Measurements from ENCODE around the gene NUDT5.

The NUDT5 gene

GRCh38 chr10:12160664-12161063 lies 35.0 kb downstream of the NUDT5 start:
- no peak for DNase-seq

DNA sequence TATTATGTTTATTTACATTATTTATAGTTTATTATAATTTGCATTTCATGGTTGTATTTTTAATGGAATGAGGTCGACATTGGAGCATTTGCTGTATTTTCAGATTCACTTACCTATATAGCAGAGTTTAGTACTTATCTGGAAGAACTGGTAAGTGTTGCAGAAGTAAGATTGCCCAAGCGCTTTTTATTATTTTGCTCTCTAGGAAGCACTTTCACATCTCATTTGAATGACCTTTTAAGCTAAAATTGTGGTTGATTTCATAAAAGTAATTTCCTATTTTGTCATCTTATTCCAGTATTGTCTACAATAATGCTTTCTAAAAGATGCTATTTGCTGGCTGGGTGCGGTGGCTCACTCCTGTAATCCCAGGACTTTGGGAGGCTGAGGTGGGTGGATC lies 37.6 kb downstream of the NUDT5 start:
- DNase-seq = no peak

GRCh38 chr10:12156367-12157123 lies 39.1 kb downstream of the NUDT5 start:
- no peak for DNase-seq

- DNase-seq = no peak
Measured at GRCh38 chr10:12154516-12154915, 41.2 kb downstream of the NUDT5 start.

DNA sequence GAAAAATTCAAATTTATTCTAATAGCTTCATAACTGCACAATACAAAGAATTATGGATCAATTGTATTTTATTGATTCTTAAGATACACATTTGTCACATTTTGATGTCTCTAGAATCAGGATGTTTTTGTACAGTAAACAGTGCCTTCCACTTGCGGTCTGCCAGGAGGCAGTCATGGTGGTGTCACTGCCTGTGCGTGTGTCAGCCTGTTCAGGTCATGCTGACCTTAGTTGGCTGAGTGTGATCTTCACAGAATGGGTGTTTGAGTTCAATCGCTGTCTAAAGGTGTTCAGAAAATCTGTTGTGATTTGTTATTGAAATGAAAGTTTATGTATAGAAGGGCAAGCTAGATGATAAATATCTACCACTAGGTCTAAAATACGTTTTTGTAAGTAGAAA lies 45.5 kb downstream of the NUDT5 start:
- no peak for DNase-seq

GRCh38 chr10:12144538-12144937 lies 51.2 kb downstream of the NUDT5 start:
- DNase-seq = no peak

DNA sequence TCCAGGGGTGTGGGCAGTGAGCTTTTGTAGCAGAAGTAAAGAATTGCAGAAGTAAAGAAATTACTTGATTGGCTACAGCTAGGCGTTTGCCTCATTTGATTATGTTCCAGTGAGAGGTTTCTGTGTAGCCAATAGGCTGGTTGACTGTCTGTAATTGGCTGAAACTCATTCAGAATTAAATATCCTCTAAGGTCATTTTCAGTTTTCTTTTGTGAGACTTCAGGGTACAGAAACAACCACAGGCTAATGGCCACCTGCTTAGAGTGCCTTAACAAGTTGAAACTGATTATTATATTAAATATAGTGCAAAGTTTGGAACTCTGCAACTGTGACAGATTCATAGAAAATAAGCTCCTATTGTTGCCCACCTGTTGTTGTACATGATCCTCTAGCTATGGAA lies 55.7 kb downstream of the NUDT5 start:
- DNase-seq = no peak

DNA sequence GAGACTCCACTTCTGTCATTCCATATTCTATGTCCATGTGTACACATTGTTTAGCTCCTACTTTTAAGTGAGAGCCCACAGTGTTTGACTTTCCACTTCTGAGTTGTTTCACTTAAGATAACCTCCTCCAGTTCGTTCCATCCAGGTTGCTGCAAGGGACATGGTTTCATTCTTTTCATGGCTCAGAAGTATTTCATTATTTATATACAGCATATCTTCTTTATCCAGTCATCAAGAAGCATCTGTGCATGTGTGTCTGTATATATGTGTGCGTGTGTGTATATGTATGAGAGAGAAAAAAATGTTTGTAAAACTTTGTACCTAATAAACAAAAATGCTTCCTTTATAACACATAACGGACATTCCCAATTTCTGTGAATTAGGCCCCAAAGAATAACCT lies 60.1 kb downstream of the NUDT5 start:
- no peak for DNase-seq

DNA sequence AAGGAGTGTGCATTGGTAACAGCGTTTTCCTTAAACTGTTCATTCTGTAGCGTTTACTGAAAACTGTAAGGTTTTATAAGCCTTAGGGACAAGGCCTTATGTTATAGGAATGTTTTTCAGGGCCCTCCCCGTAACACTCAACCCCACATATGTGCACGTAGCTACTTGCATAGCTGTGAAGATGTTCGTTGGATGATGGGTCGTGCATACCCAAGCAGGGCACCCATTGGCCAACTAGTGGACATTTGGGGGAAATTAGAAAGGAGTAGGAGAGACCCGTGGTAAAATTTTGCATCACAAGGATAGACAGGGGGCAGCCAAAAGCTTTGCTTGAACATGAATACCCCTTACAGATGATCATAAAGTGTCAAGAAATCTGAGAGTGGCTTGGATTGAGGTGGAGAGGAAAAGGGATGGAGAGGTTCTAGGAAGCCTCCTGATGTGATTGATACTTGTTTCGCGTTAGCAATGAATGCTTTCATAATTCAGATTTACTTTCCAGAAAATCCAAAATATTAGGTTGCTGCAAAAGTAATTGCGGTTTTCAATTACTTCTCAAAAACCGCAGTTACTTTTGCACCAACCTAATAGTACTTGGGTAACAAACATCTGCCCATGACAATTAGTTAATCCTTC lies 65.3 kb downstream of the NUDT5 start:
- no peak for DNase-seq

DNA sequence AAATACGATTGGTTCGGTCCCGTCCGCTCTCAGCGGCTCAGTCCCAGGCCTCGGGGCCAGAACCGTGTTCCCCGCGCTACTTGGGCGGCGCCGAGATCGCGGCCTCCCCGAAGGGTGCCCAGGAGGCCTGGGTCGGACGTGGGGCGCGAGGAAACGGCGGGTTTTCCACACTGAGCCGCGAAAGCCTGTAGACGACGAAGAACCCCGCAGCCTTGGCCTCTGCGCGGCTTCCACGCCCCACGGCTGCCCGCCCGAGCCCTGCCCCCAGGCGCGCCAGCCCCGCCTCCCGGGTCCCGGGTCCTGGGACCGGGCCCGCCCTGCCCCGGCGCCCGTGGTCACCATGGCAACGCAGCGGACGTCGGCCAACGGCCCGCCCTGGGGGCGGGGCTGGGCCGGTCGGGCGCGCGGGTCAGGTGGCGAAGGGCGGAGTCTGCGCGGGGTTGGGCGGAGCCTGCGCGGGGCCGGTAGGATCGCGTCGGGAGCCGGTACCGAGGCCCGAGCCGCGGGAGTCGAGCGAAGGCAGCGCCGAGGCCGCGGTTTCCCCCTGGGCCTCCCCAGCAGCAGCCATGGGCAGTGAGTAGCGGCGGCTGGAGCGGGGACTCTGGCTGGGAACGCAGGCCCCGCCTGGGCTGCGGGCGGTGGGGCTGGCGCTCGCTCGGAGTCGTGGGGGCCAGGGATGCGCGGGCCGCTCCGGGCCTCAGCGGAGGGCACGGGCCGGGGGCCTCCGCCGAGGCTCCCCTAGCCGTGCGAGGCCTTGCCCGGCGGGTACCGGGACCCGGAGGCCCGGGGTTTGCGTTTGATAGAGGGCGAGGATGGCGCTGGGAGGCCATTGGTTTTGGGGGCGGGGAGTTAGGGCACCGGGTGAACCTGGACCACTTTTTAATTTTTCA lies 66.2 kb downstream of the NUDT5 start, which contains the start of gene SEC61A2:
Gene SEC61A2, plus strand, starts transcription at position 456 of the 890 bp plus-strand sequence. Its CDS starts 111 bp downstream, at position 567.
- DNase-seq = peak; percentile 93

- DNase-seq = no peak
Measured at GRCh38 chr10:12121673-12122072, 74.0 kb downstream of the NUDT5 start.
